NOMO-1 treated with DMSO at 0.1 percent for 48 hours (cell line): ENCODE data around the gene MRPL36.
"Not testable (repeated sequence)": the region's sequence is repeated elsewhere in the genome, so short reads cannot be mapped to it uniquely, and the experiment has no call there.

Experiments
- DNase-seq: peaks from one replicate; lab custom pipeline; 2025; ENCODE audit not compliant: unreplicated experiment; lab: John Stamatoyannopoulos, UW

The MRPL36 gene

DNA sequence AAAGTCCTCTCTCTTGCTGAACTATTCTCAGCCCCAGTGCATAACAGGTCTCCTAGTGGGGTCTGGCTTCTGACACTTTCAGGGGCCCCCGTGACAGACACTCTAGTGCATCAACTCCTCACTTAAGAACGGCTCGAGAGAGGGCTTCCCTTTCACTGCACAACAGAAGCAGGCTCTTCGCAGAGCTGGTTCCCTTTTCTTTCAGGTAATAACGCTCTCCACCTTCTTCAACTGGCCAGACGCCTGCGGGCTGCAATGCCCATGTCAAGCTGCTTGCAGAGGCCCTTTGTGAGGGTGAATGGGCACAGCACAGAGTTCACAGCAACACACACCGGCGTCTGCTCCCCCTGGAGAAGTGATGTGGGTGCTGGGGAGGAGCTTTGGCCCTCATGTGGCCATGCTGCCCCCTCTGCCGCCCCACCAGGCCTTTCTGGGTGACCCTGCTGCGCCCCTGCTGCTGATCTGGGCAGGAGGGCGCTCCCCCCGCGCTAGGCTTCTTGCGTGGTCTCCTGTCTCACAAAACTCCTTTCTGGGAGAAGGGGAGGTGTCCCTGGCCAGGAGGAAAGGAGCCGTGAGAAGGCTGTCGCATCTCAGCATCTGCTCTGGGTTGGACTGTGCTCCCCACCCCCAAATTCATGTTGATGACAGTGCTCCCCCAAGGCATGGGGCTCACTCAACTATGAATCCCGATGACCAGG lies 2.4 kb downstream of the MRPL36 start:
- no peak for DNase-seq

DNA sequence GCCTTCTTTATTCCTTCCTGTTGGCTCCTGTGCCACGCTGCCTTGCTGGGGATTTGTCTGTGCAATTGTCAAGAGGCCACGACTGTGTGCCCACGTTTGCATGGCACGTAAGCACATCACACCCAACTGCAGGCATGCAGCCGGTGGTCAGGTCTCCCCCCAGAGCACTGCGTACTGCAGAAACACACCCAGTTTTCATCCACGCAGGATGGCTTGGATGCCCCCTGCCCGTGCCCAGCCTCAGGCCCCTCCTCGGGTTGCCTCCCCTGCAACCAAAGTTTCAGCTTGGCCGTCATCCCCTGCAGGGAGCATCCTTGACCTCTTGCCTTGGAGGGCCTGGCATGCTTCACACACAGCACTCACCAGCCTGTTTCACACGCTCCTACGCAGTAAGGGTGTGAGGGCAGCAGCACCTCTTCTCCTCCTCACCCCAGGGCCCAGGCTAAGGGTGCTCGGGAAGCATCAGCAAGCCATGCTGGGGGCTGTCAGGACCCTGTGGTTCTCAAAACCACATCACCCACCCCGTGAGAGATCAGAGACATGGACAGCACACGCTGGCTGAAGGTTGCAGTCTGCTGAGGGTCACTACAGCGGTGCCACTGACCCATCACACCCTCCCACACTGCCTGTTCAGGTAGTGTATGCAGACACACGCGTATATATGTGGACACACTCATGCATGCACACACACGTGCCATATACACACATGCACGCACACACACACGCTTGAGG lies 3.1 kb downstream of the MRPL36 start:
- no peak for DNase-seq

DNA sequence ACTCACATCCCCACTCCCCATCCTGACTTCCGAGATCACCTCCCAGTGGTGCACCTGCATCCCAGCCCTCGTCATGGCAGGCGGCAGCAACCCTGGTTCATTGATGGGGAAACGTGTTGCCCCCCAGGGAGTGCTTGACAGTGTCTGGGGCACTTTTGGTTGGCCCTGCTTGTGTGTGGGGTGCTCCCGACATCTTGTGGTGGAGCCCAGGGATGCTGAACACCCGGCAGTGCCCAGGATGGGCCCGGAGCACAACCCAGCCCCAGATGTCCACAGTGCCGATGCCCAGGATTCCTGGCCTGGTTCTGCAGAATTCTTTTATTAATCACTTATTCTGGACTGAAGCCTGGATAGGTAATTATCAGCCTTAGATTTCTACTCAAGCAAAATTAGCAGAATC lies 3.7 kb downstream of the MRPL36 start:
- no peak for DNase-seq

DNA sequence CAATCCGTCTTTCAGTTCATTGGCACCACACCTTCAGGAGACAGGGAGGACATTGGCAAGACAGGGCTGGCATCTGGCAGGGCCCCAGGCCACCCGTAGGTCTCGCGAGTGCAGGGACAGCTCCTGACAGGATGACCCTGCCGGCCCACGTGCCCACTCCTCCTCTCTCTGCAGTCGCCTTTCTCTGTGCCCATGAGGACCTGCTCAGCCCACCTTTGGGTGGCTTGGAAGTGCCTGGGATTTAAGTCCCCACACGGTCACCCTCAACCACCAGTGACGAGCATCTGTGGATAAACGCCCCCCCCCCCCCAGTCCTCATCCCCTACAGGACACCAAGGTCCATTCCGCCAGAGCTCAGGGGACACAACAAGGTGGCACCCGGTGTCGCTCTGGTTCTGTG lies 4.1 kb downstream of the MRPL36 start:
- DNase-seq = no peak

DNA sequence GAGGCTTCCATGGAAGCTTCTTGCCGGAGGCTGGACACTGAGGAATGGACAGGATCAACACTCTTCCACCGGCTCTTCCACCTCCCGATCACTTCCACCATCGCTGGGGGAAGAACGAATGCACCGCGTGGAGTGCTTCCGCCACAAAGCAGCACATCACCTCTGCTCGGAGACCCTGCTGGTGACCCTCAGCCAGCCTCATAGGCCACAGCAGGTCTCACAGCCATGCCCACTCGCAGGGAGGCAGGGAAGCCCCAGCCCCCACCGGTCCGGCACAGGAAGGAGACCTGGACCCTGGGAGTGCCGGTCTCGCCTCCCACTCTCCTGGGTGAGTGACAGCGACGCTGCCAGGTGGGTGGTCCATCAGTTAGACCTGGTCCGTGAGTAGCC lies 4.7 kb downstream of the MRPL36 start:
- DNase-seq = no peak

DNA sequence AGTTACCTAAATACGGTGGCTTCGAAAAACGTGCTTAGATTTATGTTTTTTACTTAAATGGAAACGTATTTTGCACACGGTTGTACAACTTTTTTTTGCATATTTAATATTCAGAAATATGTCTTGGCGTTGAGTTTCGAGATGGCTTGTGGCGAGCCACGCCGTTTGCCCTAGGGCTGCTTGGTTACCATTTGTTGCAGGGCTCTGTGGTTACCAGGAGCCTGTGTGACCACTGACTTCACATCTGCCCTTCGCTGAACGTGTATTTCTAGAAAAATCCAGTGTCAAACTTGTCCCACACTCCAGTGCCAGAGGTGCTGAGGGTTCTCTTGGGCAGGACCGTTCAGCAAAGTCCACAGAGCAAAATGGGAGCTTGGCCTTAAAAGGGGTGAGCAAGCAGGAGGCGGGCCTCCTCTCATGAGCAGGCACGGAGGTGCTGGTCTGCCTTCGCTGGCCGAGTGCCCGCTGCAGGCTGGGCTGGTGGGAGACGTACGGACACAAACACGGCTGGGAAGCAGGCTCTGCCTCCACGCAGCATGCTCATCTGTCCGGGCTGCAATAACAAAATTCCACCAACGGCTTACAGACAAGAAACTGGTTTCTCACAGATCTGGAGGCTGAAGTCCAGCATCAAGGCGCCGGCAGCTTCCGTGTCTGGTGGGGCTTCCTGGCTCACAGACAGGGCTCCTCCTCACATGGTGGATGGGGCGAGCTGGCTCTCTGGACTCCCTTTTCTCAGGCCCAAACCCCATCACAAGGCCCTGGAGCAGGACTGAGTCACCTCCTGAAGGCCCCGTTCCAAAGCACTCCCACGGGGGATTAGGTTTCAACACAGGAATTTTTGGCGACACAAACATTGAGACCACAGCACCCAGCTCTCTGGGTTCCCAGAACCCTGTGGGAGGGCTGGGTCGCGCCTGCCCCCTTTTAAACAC lies 5.4 kb downstream of the MRPL36 start:
- DNase-seq = no peak

DNA sequence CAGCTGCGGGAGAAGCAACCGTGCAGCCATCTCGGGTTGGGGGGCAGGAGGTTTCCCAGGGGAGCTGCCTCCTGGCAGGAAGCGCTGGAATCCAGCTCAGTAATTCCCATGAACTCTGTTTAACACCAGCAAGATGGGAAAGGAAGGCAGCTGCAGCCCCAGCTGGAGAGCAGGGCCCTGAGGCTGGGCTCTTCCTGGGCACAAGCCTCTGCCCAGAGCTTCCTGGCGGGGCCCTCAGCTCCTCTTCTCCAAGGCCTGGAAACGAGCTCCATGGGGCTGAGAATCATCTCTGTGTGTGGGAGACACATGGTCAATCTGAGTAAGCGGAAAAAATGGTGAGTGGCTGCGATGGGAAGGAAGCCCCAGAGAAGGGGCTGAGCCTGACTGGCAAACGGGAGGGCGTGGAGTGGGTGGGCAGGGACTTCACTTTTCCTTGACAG lies 6.3 kb downstream of the MRPL36 start:
- DNase-seq = no peak

DNA sequence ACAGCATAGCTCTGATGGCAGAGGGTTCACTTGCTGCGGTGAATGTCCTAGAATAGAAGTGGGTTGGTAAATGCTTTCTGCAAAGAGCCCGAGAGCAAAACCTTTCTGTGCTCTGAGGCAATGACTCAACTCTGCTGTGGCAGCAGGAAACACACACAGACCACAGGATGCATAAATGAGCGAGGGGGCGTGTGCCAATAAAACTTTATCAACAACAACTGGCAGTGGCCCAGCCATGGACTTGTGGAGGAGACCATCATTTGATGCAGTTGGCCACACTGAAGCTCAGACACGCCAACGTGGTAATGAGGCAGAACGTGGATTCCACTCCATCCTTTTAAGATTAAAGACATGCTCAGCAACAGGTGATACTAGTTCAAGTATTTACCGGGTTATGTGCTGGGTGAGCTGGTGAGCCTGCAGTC lies 6.8 kb downstream of the MRPL36 start:
- peak; percentile 77 for DNase-seq

DNA sequence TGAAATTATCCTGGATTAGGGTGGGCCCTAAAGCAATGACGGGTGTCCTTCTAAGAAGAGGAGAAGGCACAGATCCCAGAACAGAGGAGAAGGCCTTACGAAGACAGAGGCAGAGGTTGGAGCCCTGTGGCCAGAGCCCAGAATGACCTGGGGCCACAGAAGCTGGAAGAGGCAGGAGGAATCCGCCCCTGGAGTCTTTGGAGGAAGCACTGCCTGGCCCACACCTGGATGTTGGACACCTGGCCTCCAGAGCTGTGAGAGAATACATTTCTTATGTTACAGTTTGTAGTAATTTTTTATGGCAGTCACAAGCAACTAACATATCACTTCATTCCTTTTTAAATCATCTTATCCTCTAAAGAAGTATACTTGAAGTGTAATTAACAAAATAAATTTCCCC lies 8.5 kb downstream of the MRPL36 start:
- DNase-seq = no peak

DNA sequence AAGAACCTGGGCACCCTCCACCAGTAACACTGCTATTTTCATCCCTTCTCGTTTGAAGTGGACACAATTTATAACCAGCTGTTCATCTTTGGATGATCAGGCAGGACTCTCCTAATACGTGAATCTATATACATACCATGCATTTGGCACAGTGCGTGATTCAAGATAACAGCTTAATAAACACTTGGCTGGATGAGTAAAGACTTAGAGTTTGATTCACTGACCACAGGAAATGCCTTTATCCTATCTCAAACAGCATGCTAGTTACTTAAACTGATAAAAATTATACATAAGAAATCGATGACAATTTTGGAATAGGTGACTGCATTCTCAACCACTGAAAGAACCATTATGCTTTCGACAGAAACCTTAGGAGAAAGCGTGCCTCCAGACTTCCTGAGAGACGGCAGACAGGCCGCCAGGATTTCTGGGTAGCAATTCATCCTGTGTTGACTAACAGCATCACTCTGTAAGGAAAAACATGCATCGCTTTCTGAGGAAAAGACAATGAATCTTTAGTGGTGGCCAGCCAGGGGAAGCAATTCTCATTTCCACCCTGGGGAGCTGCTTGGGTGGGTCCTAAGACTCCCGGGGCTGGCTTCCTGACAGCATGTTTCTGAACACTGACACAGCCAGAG lies 9.7 kb downstream of the MRPL36 start:
- DNase-seq = no peak

DNA sequence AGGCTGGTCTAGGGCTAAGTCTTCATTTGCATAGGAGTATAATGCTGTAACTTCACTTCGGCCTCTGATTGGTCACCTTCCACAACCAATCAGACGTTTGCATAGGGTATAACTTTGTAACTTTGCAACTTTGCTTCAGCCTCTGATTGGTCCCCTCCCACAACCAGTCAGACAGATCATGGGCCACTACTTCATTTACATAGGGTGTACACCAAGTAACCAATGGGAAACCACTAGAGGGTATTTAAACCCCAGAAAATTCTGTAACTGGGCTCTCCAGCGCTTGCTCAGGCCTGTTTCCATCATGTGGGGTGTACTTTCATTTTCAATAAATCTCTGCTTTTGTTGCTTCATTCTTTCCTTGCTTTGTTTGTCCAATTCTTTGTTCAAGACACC lies 10.2 kb downstream of the MRPL36 start:
- DNase-seq = not testable (repeated sequence)

DNA sequence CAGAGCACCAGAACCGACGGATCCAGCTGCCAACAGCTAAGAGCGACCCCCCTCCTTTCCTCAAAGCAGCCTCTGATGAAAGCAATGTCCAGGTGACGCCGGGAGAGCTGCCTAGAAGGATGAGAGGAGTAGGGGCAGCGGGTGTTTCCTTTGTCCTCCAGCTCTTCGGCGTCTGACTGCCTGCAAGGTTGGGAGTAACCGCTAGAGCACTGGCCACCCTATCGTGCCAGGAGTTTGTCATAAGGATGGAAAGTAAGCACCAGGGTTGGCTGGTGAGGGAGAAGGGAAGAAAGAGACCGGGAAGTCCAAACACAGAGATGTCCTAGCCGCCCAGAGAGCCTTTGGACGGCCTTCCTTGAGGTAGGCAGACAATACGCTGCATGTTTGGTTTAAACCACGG lies 10.8 kb downstream of the MRPL36 start:
- DNase-seq = no peak

DNA sequence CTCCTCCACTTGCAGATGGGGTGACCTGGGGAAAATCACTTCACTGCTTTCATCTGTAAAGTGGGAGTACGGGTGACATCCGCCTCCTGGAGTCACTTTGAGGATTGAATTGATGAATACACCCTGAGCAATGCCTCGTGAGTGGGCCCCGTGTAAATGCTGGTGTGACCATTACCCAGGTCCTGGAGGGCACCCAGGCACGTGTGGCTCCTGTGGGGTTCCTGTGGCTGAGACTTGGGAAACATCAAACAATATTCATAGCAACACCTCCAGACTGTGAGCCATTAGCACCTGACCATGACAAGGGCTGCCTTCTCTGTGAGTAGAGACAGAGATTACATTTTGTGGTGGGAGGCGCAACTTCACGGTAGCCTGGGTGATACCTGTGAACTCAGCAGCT lies 11.4 kb downstream of the MRPL36 start:
- DNase-seq = no peak

DNA sequence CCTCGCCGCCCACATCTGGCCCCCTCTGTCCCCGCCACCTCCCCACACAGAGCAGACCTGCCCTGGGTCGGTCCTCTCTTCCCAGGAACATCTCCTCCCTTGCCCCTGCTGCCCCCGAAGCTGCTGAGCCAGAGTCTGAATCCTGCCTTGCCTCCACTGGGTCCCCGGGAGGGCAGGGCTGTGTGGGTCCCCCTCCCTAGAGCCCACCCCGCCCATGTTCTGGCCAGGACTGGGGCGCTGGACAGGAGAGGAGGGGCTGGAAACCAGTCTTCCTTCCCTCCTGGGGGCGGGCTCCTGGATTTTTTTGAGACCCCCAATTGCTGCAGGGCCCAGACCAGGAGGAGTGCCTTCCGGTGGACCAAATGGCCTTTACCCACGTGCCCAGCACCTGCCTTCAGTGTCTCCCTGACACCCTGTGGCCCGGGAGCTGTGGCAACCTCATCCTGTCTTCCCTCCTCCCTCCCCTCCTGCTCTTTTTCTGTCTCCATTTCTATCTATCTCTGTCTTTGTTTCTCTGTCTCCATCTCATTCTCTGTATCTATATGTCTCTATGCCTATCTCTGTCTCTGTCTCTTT lies 12.1 kb downstream of the MRPL36 start:
- no peak for DNase-seq

DNA sequence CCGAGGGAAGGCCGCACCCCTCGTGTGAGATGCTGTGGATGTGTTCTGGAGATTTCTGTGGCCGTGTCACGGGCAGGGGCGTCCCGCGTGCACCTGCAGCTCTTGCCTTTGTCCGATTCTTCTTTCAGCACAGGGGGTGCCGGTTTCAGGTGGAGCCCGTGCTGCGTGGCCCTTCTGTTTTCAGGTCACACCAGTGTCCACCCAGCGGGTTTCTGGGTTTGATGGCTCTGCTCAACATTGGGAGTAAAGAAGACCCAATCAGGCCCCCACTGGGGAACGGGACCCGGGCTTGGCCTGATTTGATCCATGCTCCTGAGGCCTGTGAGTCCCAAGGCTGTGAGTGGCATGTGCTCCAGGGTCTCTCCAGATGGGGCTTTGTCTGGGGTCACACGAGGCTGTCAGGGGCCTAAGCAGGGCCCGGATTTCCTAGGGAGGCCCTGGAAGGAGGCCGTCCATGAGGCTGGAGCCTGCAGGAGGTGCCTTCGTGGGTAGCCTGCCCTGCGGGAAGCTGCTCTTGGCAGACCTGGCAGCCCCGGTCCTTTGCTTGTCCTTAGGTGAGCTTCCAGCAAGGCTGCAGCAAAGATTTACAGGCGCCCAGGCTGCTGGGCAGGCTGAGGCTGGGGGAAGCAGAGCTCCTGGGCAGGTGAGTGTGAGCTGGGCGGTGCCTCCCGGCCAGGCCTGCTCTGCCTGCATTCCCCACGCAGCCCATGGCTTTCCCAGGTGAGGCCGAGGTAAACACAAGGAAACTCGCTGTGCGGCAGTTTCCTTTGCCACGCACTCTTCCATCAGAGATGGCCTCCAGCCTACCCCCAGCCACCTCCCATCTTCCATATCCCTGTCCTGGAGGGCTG lies 12.8 kb downstream of the MRPL36 start:
- no peak for DNase-seq

DNA sequence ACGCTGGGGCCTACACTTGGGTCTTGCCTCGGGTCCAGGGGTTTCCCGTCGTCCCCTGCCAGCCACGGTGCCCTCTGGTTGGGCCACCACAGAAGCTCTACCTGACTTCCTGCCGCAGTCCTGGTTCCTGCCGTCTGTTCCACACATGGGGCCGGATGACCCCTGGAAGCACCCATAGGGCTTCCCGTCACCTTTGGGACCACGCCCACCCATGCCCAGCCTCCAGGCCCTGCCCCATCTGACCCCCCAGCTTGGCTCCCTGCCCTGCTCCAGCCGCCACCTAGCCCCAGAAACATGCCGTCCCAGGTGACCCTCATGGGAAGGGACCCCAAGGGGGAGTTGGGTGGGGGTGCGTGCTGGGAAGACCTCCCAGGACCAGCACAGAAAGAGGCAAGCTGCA lies 13.7 kb downstream of the MRPL36 start:
- DNase-seq = no peak

DNA sequence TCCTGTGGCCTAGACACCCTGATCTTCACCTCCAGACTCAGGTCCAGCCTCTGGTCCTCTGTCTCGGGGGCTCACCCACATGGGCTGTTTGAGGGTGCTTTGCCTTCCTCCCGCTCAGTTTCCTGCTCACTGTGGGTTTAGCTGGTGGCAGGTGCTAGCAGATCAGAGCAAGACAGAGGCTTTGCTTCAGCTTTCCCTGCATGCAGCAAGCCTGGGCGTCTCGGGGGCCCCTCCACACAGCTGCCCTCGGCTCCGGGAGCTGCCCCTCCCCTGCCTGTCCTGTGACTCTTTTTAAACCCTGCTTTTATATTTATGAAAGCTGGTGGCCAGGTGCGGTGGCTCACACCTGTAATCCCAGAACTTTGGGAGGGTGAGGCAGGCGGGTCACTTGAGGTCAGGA lies 14.6 kb downstream of the MRPL36 start:
- DNase-seq = no peak

DNA sequence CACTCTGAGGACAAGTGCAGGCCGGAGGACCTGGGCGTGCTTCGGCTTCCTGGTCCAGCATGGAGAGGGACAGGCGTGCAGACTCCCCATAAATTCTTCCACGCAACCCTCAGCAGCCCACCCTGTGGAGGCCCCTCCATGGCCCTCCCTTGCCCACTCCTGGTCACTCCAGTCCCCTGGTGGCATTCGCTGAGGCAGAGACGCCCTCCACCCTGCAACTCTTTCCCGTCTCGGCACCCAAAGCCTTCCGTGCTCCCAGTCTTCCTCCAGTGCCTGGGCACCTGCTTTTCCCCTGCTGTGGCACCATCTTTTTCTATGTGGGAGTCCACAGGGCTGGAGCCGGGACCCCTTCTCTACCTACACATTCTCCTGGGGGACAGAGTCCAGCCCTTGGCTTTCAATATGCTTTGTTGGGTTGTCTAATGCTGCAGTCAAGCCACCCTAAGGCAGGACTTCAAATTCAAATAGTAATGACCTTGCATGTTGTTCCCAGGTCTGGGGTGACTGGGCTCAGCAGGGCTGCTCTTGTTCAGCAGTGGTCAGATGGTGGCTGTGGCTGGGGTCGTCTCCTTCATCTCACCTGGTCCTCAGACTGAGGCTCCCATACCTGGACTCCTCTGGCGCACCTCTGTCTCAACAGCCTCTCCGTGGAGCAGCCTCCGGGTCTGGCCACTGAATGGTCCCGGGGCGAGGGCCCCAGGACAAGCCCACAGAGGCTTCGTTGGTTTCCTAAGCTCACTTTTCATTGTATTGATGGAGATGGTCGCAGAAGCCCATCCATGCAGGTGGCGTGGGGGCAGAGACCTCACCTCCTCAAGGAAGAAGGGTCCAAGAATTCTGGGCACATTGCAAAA lies 15.2 kb downstream of the MRPL36 start:
- no peak for DNase-seq

DNA sequence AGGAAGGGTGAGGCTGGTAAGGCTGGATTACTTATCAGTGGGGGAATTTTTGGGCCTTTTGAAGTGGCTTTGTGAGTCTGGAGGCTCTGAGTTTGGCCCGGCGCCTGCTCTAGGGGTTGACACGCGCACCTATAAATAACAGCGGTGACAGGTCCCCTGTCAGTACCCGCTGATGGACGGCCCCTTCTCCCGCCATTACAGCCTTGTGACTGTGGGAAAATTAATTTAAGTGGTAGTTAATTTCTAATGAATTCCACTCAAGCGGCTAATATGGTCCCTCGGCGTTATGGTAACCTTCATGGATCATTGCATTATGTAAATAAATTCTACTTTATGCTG lies 16.5 kb downstream of the MRPL36 start:
- no peak for DNase-seq
